GM19468 (cell line): Measurements from ENCODE around the gene MSI2.

Source experiments
- ATAC-seq: cut with Tn5 transposase; IDR thresholded peaks from one replicate; pipeline ENCODE4 v1.9.1; 2021; ENCODE audit warnings: mild to moderate bottlenecking, moderate library complexity, moderate number of reproducible peaks; ENCODE audit not compliant: unreplicated experiment; ENCODE audit errors: extremely low read depth

The MSI2 gene

GRCh38 chr17:57676543-57676942, 420.2 kb downstream of the MSI2 start:
- ATAC-seq = no peak

- ATAC-seq = no peak
Measured at GRCh38 chr17:57677301-57677700, 421.0 kb downstream of the MSI2 start.

- ATAC-seq = no peak
Measured at GRCh38 chr17:57677858-57678257, 421.5 kb downstream of the MSI2 start.

GRCh38 chr17:57678393-57678792, 422.1 kb downstream of the MSI2 start:
- ATAC-seq = no peak

- ATAC-seq = no peak
Measured at GRCh38 chr17:57679356-57679755, 423.0 kb downstream of the MSI2 start.

GRCh38 chr17:57679906-57680695, 423.8 kb downstream of the MSI2 start:
- no peak for ATAC-seq

GRCh38 chr17:57682701-57683100, 426.4 kb downstream of the MSI2 start:
- ATAC-seq = no peak

- no peak for ATAC-seq
Measured at GRCh38 chr17:57684711-57685498, 428.6 kb downstream of the MSI2 start.

- no peak for ATAC-seq
Measured at GRCh38 chr17:57685499-57686132, 429.3 kb downstream of the MSI2 start.

- no peak for ATAC-seq
Measured at GRCh38 chr17:57687642-57688041, 431.3 kb downstream of the MSI2 start.

- ATAC-seq = no peak
Measured at GRCh38 chr17:57689254-57689653, 432.9 kb downstream of the MSI2 start.

- ATAC-seq = no peak
Measured at GRCh38 chr17:57691939-57692338, 435.6 kb downstream of the MSI2 start.

- ATAC-seq = no peak
Measured at GRCh38 chr17:57692770-57693169, 436.4 kb downstream of the MSI2 start.

- no peak for ATAC-seq
Measured at GRCh38 chr17:57694051-57694450, 437.7 kb downstream of the MSI2 start.

GRCh38 chr17:57696050-57696449, 439.7 kb downstream of the MSI2 start:
- no peak for ATAC-seq

- no peak for ATAC-seq
Measured at GRCh38 chr17:57697197-57697596, 440.9 kb downstream of the MSI2 start.

GRCh38 chr17:57697891-57698711, 441.8 kb downstream of the MSI2 start:
- no peak for ATAC-seq

- no peak for ATAC-seq
Measured at GRCh38 chr17:57699751-57700219, 443.5 kb downstream of the MSI2 start.

GRCh38 chr17:57701124-57701523, 444.8 kb downstream of the MSI2 start:
- no peak for ATAC-seq

GRCh38 chr17:57703273-57703672, 446.9 kb downstream of the MSI2 start:
- ATAC-seq = no peak
